GM12878 (cell line): ENCODE results near the gene ZNF618. TPM values are rescaled to one million over a fixed set of nuclear protein-coding genes. Genes with fewer than 3 reads are reported as not detected.

ENCODE experiments used
- FOXK2 ChIP-seq: fragments of 450-650 bp; IDR thresholded peaks from 2 replicates; pipeline ENCODE4 v1.6.1; 2017; ENCODE audit warnings: mild to moderate bottlenecking, moderate library complexity
- SPI1 ChIP-seq: IDR thresholded peaks from 2 replicates; pipeline ENCODE4 v1.6.1; 2011; ENCODE audit warnings: low read depth, mild to moderate bottlenecking, low read length, moderate library complexity, borderline replicate concordance; ENCODE audit not compliant: insufficient read depth
- polyA plus RNA-seq, 11 experiments: library from polyadenylated mRNA; depleted of rRNA in 4 of 11; unstranded in 6 of 11; stranded (reverse) in 5 of 11; fragments of >200 nt; fragmentation: Nextera tagmentation in 4 of 11; fragmentation: Illumina TruSeq in 1 of 11; extraction: Ambion mirVana in 4 of 11; extraction: Trizol in 1 of 11; gene quantifications; 1 replicate in 1 of 11; 2 replicates in 10 of 11; pipeline versions ENCODE4 v1.2.1 to v1.2.3, GENCODE V29; 2011 to 2016; ENCODE audit warnings: inconsistent platforms in 2 of 11, missing spikeins in 2 of 11, low read depth in 1 of 11
- total RNA-seq, 4 experiments: library from RNA; depleted of rRNA in 3 of 4; stranded (reverse); fragments of >200 nt in 3 of 4; fragmentation: Illumina TruSeq in 1 of 4; extraction: Trizol in 1 of 4; gene quantifications; 2 replicates each; pipeline versions ENCODE4 v1.2.1 to v1.2.3, GENCODE V29; 2013 to 2021
- TF ChIP-seq, protein P1 (sequence below): fragments of 450-650 bp; formaldehyde crosslinking; IDR thresholded peaks from 2 replicates; pipeline ENCODE4 v1.5.0; 2022; ENCODE audit warnings: mild to moderate bottlenecking, missing genetic modification characterization
- TF ChIP-seq, protein P2 (sequence below): IDR thresholded peaks from 2 replicates; pipeline ENCODE4 v1.6.1; 2011; ENCODE audit warnings: borderline replicate concordance, low read depth, mild to moderate bottlenecking, moderate library complexity, low read length; ENCODE audit not compliant: insufficient read depth, poor library complexity, severe bottlenecking

The ZNF618 gene
- total and polyA plus RNA-seq, 10 of the 15 experiments (the other 5 are each of a cell fraction or from before 2014, with no cell fraction given): 0.01 to 0.24 (median 0.06) TPM; not detected in 2

DNA sequence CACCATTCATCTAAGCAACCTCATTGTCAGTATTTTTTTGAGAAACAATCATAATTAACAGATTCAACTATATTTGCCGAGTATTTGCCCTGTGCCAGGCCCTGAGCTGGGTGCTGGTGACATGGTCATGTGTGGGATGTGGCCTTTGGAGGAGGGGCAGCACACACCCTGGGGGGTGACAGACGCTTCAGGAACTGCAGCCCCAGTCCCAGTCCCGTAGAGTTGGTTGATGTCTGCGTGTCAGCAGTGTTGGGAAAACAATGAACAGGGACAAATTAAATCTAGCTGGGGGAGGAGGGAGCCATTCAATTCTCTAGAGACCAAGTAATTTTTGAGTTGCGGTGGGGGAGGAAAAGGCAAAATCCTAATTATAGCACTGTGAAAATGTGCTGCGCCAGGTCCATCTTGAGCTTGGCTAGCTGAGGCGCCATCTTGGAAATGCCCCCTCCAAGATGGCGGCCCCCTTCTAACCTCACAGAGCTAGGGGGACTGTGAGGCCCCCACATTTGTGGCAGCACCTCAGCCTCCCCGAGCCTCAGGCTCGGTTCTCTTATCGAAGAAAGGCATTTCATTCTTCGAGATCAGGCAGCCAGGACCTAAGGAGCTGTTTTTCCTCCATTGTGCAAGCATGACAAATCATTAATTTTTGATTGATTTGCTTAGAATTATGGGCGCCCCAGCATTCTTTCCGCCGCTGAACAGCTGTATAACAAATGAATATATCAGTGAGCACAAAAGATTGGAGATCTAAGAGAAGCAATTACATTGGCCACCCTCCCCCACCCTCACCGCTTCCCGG, 87.8 kb downstream of the ZNF618 start (continued):
- TF ChIP-seq, protein P1, sequence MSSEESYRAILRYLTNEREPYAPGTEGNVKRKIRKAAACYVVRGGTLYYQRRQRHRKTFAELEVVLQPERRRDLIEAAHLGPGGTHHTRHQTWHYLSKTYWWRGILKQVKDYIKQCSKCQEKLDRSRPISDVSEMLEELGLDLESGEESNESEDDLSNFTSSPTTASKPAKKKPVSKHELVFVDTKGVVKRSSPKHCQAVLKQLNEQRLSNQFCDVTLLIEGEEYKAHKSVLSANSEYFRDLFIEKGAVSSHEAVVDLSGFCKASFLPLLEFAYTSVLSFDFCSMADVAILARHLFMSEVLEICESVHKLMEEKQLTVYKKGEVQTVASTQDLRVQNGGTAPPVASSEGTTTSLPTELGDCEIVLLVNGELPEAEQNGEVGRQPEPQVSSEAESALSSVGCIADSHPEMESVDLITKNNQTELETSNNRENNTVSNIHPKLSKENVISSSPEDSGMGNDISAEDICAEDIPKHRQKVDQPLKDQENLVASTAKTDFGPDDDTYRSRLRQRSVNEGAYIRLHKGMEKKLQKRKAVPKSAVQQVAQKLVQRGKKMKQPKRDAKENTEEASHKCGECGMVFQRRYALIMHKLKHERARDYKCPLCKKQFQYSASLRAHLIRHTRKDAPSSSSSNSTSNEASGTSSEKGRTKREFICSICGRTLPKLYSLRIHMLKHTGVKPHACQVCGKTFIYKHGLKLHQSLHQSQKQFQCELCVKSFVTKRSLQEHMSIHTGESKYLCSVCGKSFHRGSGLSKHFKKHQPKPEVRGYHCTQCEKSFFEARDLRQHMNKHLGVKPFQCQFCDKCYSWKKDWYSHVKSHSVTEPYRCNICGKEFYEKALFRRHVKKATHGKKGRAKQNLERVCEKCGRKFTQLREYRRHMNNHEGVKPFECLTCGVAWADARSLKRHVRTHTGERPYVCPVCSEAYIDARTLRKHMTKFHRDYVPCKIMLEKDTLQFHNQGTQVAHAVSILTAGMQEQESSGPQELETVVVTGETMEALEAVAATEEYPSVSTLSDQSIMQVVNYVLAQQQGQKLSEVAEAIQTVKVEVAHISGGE (CRISPR knock-in tag): no peak
- TF ChIP-seq, protein P2, sequence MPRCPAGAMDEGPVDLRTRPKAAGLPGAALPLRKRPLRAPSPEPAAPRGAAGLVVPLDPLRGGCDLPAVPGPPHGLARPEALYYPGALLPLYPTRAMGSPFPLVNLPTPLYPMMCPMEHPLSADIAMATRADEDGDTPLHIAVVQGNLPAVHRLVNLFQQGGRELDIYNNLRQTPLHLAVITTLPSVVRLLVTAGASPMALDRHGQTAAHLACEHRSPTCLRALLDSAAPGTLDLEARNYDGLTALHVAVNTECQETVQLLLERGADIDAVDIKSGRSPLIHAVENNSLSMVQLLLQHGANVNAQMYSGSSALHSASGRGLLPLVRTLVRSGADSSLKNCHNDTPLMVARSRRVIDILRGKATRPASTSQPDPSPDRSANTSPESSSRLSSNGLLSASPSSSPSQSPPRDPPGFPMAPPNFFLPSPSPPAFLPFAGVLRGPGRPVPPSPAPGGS: no peak
- TF ChIP-seq SPI1 (no peak), FOXK2 (no peak)
